SK-MEL-5 (cell line): ENCODE measurements around the gene MPG. TPM values are rescaled to one million over a fixed set of nuclear protein-coding genes. Genes with fewer than 3 reads are reported as not detected.
"Not testable (repeated sequence)": the region's sequence is repeated elsewhere in the genome, so short reads cannot be mapped to it uniquely, and the experiment has no call there.

Experiments
- DNase-seq: peaks from one replicate; pipeline ENCODE4 v3.0.0-alpha.2; 2016; ENCODE audit warnings: low read depth, low spot score
- in situ Hi-C: cut with HindIII; loops from 2 replicates; pipeline ENCODE4 v1.10.0; 2016; ENCODE audit warnings: low sequenced_read_pairs, high pct_unique_total_duplicates, low pct_unique_long_range_greater_than_20kb
- polyA plus RNA-seq, 2 experiments: library from polyadenylated mRNA; depleted of rRNA; stranded (reverse); fragments of >200 nt; gene quantifications; 2 replicates each; pipeline ENCODE4 v1.2.3, GENCODE V29; 2015
- total RNA-seq: library from RNA; depleted of rRNA; stranded (reverse); fragments of >200 nt; shearing (Covaris generic); gene quantifications from 2 replicates; pipeline ENCODE4 v1.2.3, GENCODE V29; 2014; rRNA removed

Gene MPG
- 57.3 and 70.9 TPM in 2 replicates for total RNA-seq
- 72.9 and 89.8 TPM in 2 replicates for polyA plus RNA-seq (2015; cell fraction: cytosol; rRNA removed)
- 18.9 and 20.0 TPM in 2 replicates for polyA plus RNA-seq (2015; cell fraction: nucleus; rRNA removed)

GRCh38 chr16:77807-78443 is at the start of gene MPG:
TSS of gene MPG (plus strand) at chr16:78225. CDS start at chr16:78310, 85 bp downstream.
- DNase-seq, result peak; percentile 74
- in situ Hi-C loops, result no loop called here

GRCh38 chr16:30627-31026 is 47.4 kb upstream of the MPG start:
- DNase-seq, in situ Hi-C loops: not testable (repeated sequence)

- in situ Hi-C loops, DNase-seq: not testable (repeated sequence)
Observed at GRCh38 chr16:33154-33876, 44.7 kb upstream of the MPG start.

- DNase-seq, result no peak
- in situ Hi-C loops, result no loop called here
Observed at GRCh38 chr16:33877-34647, 44.0 kb upstream of the MPG start.

GRCh38 chr16:34648-34987 is 43.4 kb upstream of the MPG start:
- in situ Hi-C loops, result no loop called here

GRCh38 chr16:35011-35677 is 42.9 kb upstream of the MPG start:
- no peak for DNase-seq
- in situ Hi-C loops, result no loop called here

More at GRCh38 chr16:34648-34987, 43.4 kb upstream of the MPG start:
- DNase-seq, result no peak

- DNase-seq, result no peak
- in situ Hi-C loops, result no loop called here
Observed at GRCh38 chr16:35678-36305, 42.2 kb upstream of the MPG start.

GRCh38 chr16:36336-36984 is 41.6 kb upstream of the MPG start:
- DNase-seq, result no peak
- in situ Hi-C loops, result no loop called here

- in situ Hi-C loops, result no loop called here
- DNase-seq, result no peak
Observed at GRCh38 chr16:37511-37910, 40.5 kb upstream of the MPG start.

- in situ Hi-C loops, DNase-seq: not testable (repeated sequence)
Observed at GRCh38 chr16:38206-38605, 39.8 kb upstream of the MPG start.

GRCh38 chr16:38941-39892 is 38.8 kb upstream of the MPG start:
- in situ Hi-C loops, result no loop called here
- no peak for DNase-seq

GRCh38 chr16:41439-42068 is 36.5 kb upstream of the MPG start:
- in situ Hi-C loops, result no loop called here
- no peak for DNase-seq

- DNase-seq, result no peak
- in situ Hi-C loops, result no loop called here
Observed at GRCh38 chr16:42069-42457, 36.0 kb upstream of the MPG start.

- no peak for DNase-seq
- in situ Hi-C loops, result no loop called here
Observed at GRCh38 chr16:42691-43090, 35.3 kb upstream of the MPG start.

- in situ Hi-C loops, result no loop called here
Observed at GRCh38 chr16:43294-43693, 34.7 kb upstream of the MPG start.

GRCh38 chr16:44655-45054 is 33.4 kb upstream of the MPG start:
- in situ Hi-C loops, result no loop called here

More at GRCh38 chr16:43294-43693, 34.7 kb upstream of the MPG start:
- no peak for DNase-seq

More at GRCh38 chr16:44655-45054, 33.4 kb upstream of the MPG start:
- DNase-seq, result no peak
